K562 (cell line): ENCODE data around the gene CLP1. TPM values are rescaled to one million over a fixed set of nuclear protein-coding genes. Genes with fewer than 3 reads are reported as not detected.

Experiments used
- DACH1 ChIP-seq: fragments of 450-650 bp; IDR thresholded peaks from 2 replicates; pipeline ENCODE4 v1.6.1; 2018; ENCODE audit not compliant: partially characterized antibody
- FOXM1 ChIP-seq, 2 experiments: fragments of 450-650 bp in 1 of 2; sonication (generic) in 1 of 2; formaldehyde crosslinking in 1 of 2; IDR thresholded peaks; 2 replicates each; pipeline versions ENCODE4 v1.6.1 to v1.9.0; 2017 to 2022; ENCODE audit warnings: low read depth in 2 of 2, mild to moderate bottlenecking in 2 of 2, missing genetic modification reagents in 1 of 2, moderate library complexity in 1 of 2
- HMG20A ChIP-seq: fragments of 450-650 bp; formaldehyde crosslinking; conservative IDR thresholded peaks from 2 replicates; pipeline ENCODE4 v1.4.0; 2020; ENCODE audit warnings: mild to moderate bottlenecking, mixed read lengths
- HNRNPK ChIP-seq: fragments of 200-400 bp; formaldehyde crosslinking; IDR thresholded peaks from one replicate; pipeline ENCODE4 v1.6.1; 2018; ENCODE audit warnings: mild to moderate bottlenecking, low read depth, low read length; ENCODE audit not compliant: poor library complexity, severe bottlenecking
- KDM4B ChIP-seq, 2 experiments: fragments of 450-650 bp in 1 of 2; sonication (generic) in 1 of 2; IDR thresholded peaks; 2 replicates each; pipeline ENCODE4 v1.6.1; 2016 to 2017; ENCODE audit warnings: borderline replicate concordance in 2 of 2, antibody characterized with exemption in 1 of 2, low read depth in 1 of 2, mild to moderate bottlenecking in 1 of 2
- LARP7 ChIP-seq: fragments of 450-650 bp; IDR thresholded peaks from 2 replicates; pipeline ENCODE4 v1.6.1; 2016
- MTA3 ChIP-seq: fragments of 450-650 bp; formaldehyde crosslinking; IDR thresholded peaks from 2 replicates; pipeline ENCODE4 v1.6.1; 2017; ENCODE audit warnings: mild to moderate bottlenecking, borderline replicate concordance
- NCOA1 ChIP-seq: fragments of 450-650 bp; IDR thresholded peaks from 2 replicates; pipeline ENCODE4 v1.6.1; 2016; ENCODE audit warnings: low read depth
- NFRKB ChIP-seq: fragments of 450-650 bp; IDR thresholded peaks from 2 replicates; pipeline ENCODE4 v1.6.1; 2016; ENCODE audit warnings: low read depth
- PCBP2 ChIP-seq: fragments of 200-400 bp; formaldehyde crosslinking; IDR thresholded peaks from 2 replicates; pipeline ENCODE4 v1.6.1; 2018; ENCODE audit warnings: low read length, low read depth, mild to moderate bottlenecking, moderate library complexity; ENCODE audit not compliant: poor library complexity, severe bottlenecking
- PHTF2 ChIP-seq: fragments of 250-450 bp; sonication (Bioruptor Pico); IDR thresholded peaks from 2 replicates; pipeline ENCODE4 v1.5.0; 2021; ENCODE audit warnings: mild to moderate bottlenecking
- PRMT5 ChIP-seq: sonication (generic); formaldehyde crosslinking; IDR thresholded peaks from 2 replicates; pipeline ENCODE4 v1.5.0; 2020; ENCODE audit warnings: missing genetic modification reagents
- RBM34 ChIP-seq: fragments of 200-400 bp; formaldehyde crosslinking; IDR thresholded peaks from 2 replicates; pipeline ENCODE4 v1.6.1; 2018; ENCODE audit warnings: low read length, borderline replicate concordance; ENCODE audit not compliant: insufficient read depth
- SMARCA4 ChIP-seq: fragments of 450-650 bp; IDR thresholded peaks from 2 replicates; pipeline ENCODE4 v1.6.1; 2016
- SNRNP70 ChIP-seq: fragments of 200-400 bp; formaldehyde crosslinking; optimal IDR thresholded peaks from 2 replicates; pipeline ENCODE3; 2017; ENCODE audit warnings: low read depth, low read length
- TAL1 ChIP-seq: fragments of 450-650 bp; IDR thresholded peaks from 2 replicates; pipeline ENCODE4 v1.6.1; 2016; ENCODE audit warnings: mild to moderate bottlenecking
- TEAD4 ChIP-seq, 2 experiments: sonication (generic) in 1 of 2; formaldehyde crosslinking in 1 of 2; IDR thresholded peaks; 2 replicates each; pipeline versions ENCODE4 v1.6.1 to v1.8.0; 2012 to 2022; ENCODE audit warnings: borderline replicate concordance in 1 of 2, inconsistent platforms in 1 of 2, low read length in 1 of 2, mild to moderate bottlenecking in 1 of 2, missing genetic modification reagents in 1 of 2
- ZBTB1 ChIP-seq: sonication (generic); formaldehyde crosslinking; IDR thresholded peaks from 2 replicates; pipeline ENCODE4 v1.8.1; 2023; ENCODE audit warnings: missing genetic modification reagents, low read depth, mild to moderate bottlenecking, borderline replicate concordance
- ZNF263 ChIP-seq: sonication (generic); formaldehyde crosslinking; IDR thresholded peaks from 2 replicates; pipeline ENCODE4 v1.8.0; 2022; ENCODE audit warnings: mild to moderate bottlenecking, missing genetic modification reagents, borderline replicate concordance
- ZNF583 ChIP-seq: fragments of 250-450 bp; sonication (Bioruptor Pico); IDR thresholded peaks from 2 replicates; pipeline ENCODE4 v1.4.0; 2020
- polyA plus RNA-seq, 8 experiments: library from polyadenylated mRNA; depleted of rRNA in 4 of 8; stranded (reverse) in 5 of 8; unstranded in 3 of 8; fragments of >200 nt; fragmentation: Nextera tagmentation in 2 of 8; fragmentation: Illumina TruSeq in 1 of 8; extraction: Ambion mirVana in 2 of 8; extraction: Trizol in 1 of 8; gene quantifications; 2 replicates each; pipeline versions ENCODE4 v1.2.1 to v1.2.3, GENCODE V29; 2011 to 2014; ENCODE audit warnings: inconsistent platforms in 1 of 8, missing spikeins in 1 of 8
- total RNA-seq, 7 experiments: library from RNA; depleted of rRNA in 6 of 7; stranded (reverse); fragments of >200 nt in 6 of 7; fragmentation: Illumina TruSeq in 2 of 7; extraction: Trizol in 2 of 7; gene quantifications; 2 replicates each; pipeline versions ENCODE4 v1.2.1 to v1.2.3, GENCODE V29; 2011 to 2021; ENCODE audit warnings: low replicate concordance in 1 of 7
- TF ChIP-seq, protein P1 (sequence below): fragments of 450-650 bp; conservative IDR thresholded peaks from 2 replicates; pipeline ENCODE4 v1.6.1; 2016; ENCODE audit warnings: missing genetic modification characterization, low read depth, mild to moderate bottlenecking, control low read depth, missing compliant biosample characterization
- TF ChIP-seq, protein P2 (sequence below): sonication (generic); formaldehyde crosslinking; IDR thresholded peaks from 2 replicates; pipeline ENCODE4 v1.8.0; 2022; ENCODE audit warnings: missing genetic modification reagents, mild to moderate bottlenecking, borderline replicate concordance
- TF ChIP-seq, protein P3 (sequence below): sonication (generic); formaldehyde crosslinking; IDR thresholded peaks from 2 replicates; pipeline ENCODE4 v1.8.0; 2022; ENCODE audit warnings: mild to moderate bottlenecking, missing genetic modification reagents

The CLP1 gene
- total and polyA plus RNA-seq, 9 of the 15 experiments (the other 6 are each of a cell fraction or from before 2014, with no cell fraction given), result 19.1 to 46.2 (median 27.8) TPM

DNA sequence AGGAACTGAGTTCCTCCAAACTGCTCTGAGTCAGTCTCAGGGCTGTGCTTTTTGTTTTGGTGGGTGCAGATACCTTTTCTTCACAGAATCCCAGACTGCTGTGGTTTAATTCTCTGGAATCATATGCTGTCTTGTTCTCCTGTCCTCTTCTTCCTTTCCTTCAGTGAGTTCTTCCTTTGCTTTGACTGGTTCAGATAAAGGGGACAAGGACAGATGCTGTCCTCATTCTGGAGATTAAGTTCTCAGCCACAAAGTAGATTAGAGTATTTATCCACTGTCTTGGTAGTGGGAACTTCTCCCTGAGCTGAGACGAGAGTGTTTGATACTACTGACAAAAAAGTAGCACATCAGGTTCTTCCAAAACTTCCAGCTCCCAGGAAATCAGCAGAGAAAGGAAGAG is 23.6 kb downstream of the CLP1 start (continued):
- TF ChIP-seq ZNF263 (CRISPR knock-in tag), result no peak
- peak; percentile 55 for TF ChIP-seq TEAD4 (IDR thresholded peaks at IDR 0.05; ENCODE audit: low read length)
- TF ChIP-seq TEAD4 (CRISPR knock-in tag; IDR thresholded peaks at IDR 0.05; ENCODE audit: borderline replicate concordance), result no peak
- no peak for TF ChIP-seq FOXM1 (IDR thresholded peaks at IDR 0.05; ENCODE audit: low read depth)
- TF ChIP-seq FOXM1 (CRISPR knock-in tag; IDR thresholded peaks at IDR 0.05; ENCODE audit: low read depth), result no peak
- TF ChIP-seq PRMT5, result no peak
- TF ChIP-seq, protein P1, sequence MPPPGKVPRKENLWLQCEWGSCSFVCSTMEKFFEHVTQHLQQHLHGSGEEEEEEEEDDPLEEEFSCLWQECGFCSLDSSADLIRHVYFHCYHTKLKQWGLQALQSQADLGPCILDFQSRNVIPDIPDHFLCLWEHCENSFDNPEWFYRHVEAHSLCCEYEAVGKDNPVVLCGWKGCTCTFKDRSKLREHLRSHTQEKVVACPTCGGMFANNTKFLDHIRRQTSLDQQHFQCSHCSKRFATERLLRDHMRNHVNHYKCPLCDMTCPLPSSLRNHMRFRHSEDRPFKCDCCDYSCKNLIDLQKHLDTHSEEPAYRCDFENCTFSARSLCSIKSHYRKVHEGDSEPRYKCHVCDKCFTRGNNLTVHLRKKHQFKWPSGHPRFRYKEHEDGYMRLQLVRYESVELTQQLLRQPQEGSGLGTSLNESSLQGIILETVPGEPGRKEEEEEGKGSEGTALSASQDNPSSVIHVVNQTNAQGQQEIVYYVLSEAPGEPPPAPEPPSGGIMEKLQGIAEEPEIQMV (tag), result no peak
- TF ChIP-seq LARP7, result no peak
- TF ChIP-seq NCOA1, result no peak
- no peak for TF ChIP-seq NFRKB
- TF ChIP-seq KDM4B (IDR thresholded peaks at IDR 0.05; ENCODE audit: borderline replicate concordance in 2 of 2, low read depth in 1 of 2), result no peak
- no peak for TF ChIP-seq ZNF583 (CRISPR knock-in tag)
- TF ChIP-seq, protein P2, sequence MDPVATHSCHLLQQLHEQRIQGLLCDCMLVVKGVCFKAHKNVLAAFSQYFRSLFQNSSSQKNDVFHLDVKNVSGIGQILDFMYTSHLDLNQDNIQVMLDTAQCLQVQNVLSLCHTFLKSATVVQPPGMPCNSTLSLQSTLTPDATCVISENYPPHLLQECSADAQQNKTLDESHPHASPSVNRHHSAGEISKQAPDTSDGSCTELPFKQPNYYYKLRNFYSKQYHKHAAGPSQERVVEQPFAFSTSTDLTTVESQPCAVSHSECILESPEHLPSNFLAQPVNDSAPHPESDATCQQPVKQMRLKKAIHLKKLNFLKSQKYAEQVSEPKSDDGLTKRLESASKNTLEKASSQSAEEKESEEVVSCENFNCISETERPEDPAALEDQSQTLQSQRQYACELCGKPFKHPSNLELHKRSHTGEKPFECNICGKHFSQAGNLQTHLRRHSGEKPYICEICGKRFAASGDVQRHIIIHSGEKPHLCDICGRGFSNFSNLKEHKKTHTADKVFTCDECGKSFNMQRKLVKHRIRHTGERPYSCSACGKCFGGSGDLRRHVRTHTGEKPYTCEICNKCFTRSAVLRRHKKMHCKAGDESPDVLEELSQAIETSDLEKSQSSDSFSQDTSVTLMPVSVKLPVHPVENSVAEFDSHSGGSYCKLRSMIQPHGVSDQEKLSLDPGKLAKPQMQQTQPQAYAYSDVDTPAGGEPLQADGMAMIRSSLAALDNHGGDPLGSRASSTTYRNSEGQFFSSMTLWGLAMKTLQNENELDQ, result no peak
- TF ChIP-seq HMG20A (CRISPR knock-in tag), result no peak
- no peak for TF ChIP-seq SNRNP70
- TF ChIP-seq RBM34, result no peak
- no peak for TF ChIP-seq PCBP2
- TF ChIP-seq, protein P3, sequence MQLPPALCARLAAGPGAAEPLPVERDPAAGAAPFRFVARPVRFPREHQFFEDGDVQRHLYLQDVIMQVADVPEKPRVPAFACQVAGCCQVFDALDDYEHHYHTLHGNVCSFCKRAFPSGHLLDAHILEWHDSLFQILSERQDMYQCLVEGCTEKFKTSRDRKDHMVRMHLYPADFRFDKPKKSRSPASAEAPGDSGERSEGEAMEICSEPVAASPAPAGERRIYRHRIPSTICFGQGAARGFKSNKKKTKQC (CRISPR knock-in tag), result no peak
- TF ChIP-seq MTA3, result no peak
- no peak for TF ChIP-seq PHTF2 (CRISPR knock-in tag)
- TF ChIP-seq SMARCA4, result peak; percentile 30; the same call in 1 of the 2 replicates
- TF ChIP-seq TAL1, result peak; percentile 57
- TF ChIP-seq DACH1, result no peak
- TF ChIP-seq HNRNPK, result no peak
- TF ChIP-seq ZBTB1 (CRISPR knock-in tag), result no peak
